ENCODE measurements around the gene TTN.

GRCh38 chr2:178827739-178828485 is 20.7 kb upstream of the TTN start:
- TF ChIP-seq POLR2A (IDR thresholded peaks at IDR 0.05) (no peak), CTCF (IDR thresholded peaks at IDR 0.05) (no peak)

Measured in suprapubic skin (tissue), 3 donors.